Measurements from ENCODE around the gene NAT8L. TPM values are rescaled to one million over a fixed set of nuclear protein-coding genes. Genes with fewer than 3 reads are reported as not detected.

NAT8L gene
- total RNA-seq, 1 donor from 2014 or later, result 0.64 TPM

DNA sequence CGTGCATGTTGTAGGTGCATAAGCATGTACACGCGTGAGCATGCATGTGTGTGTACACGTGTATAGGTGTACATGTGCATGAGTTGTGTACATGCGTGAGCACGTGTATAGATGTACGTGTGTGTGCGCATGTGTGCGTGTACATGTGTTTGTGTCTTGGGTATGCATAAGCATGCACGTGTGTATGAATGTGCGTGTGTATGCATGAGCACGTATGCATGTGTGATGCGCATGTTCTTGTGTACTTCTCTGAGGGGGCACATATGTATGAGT, 9.0 kb downstream of the NAT8L start:
- no peak for DNase-seq (ENCODE audit: extremely low spot score, unreplicated experiment)
- no peak overlapping the region for H3K27ac Mint-ChIP-seq (ENCODE audit: unreplicated experiment)
- no peaks in the 10 kb centered on the region for H3K36me3 Mint-ChIP-seq (ENCODE audit: unreplicated experiment)
- no peaks in the 10 kb centered on the region for H3K27me3 Mint-ChIP-seq (ENCODE audit: unreplicated experiment)
- TF ChIP-seq, protein P1, sequence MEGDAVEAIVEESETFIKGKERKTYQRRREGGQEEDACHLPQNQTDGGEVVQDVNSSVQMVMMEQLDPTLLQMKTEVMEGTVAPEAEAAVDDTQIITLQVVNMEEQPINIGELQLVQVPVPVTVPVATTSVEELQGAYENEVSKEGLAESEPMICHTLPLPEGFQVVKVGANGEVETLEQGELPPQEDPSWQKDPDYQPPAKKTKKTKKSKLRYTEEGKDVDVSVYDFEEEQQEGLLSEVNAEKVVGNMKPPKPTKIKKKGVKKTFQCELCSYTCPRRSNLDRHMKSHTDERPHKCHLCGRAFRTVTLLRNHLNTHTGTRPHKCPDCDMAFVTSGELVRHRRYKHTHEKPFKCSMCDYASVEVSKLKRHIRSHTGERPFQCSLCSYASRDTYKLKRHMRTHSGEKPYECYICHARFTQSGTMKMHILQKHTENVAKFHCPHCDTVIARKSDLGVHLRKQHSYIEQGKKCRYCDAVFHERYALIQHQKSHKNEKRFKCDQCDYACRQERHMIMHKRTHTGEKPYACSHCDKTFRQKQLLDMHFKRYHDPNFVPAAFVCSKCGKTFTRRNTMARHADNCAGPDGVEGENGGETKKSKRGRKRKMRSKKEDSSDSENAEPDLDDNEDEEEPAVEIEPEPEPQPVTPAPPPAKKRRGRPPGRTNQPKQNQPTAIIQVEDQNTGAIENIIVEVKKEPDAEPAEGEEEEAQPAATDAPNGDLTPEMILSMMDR (IDR thresholded peaks at IDR 0.05), result no peak
- H3K9me3 Mint-ChIP-seq (ENCODE audit: unreplicated experiment), result no peaks in the 10 kb centered on the region
- H3K4me3 Mint-ChIP-seq (ENCODE audit: unreplicated experiment), result no peak overlapping the region
- peaks cover 8% of the 10 kb centered on the region for H3K4me1 Mint-ChIP-seq (ENCODE audit: unreplicated experiment)

DNA sequence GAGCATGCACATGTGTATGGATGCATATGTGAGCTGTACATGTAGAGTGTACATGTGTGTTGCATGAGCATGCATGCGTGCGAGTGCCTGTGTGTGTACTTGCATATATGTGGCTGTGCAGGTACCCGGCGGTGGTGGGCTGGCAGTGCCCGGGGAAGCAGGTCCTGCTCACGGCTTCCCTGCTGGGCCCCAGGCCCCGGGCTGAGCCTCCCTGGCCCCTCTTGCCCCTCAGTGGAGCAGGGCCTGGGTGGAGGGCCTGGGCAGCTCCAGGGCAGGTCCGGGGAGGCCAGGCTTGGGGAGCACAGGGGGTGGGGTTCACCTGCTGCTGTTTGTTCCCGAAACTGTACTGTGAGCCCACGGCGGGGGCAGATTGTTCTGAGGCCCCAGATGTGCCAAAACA, 9.4 kb downstream of the NAT8L start:
- Mint-ChIP-seq H3K27ac (ENCODE audit: unreplicated experiment) (no peak overlapping the region), H3K36me3 (ENCODE audit: unreplicated experiment) (no peaks in the 10 kb centered on the region), H3K4me3 (ENCODE audit: unreplicated experiment) (no peak overlapping the region), H3K9me3 (ENCODE audit: unreplicated experiment) (no peaks in the 10 kb centered on the region), H3K4me1 (ENCODE audit: unreplicated experiment) (peaks cover 8% of the 10 kb centered on the region), H3K27me3 (ENCODE audit: unreplicated experiment) (no peaks in the 10 kb centered on the region)
- TF ChIP-seq, protein P1 (IDR thresholded peaks at IDR 0.05), result no peak
- no peak for DNase-seq (ENCODE audit: extremely low spot score, unreplicated experiment)

DNA sequence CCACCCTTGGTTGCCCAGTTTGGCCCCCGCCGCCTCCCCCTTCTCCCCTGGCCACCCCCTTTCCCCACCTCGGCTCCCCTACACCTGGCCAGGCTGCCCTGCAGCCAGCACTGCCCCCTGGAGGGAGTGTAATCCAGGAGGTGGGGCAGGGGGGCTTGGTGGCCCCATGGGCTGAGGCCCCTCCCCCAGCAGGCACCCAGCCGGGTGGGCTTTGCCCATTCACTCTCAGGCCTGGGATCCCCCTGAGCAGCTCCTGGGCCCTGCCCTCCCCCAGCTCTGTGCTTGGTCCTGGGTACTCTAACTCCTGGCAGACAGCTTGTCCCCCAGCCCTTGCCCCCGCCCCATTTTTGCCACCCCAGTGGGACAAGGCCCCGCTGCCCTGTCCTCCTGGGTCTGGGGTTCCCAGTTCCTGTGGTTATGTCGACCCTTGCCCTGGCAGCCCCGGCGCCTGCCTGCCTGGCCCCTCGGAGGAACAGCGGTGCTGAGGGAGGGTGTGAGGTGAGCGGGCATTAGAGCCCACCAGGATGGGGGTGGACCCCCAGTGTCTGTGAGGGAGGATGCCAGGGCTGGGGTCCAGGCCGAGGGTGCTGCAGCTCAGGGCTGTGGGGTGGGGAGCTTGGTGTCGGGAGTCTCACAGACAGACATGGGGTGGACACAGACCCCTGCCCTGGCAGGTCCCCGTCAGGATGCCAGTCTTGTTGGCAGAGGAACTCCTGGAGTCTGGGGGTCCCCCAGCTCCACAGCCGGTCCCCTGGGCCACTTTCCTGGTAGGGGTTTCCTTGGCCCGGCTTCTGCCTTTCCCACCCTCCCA, 10.2 kb downstream of the NAT8L start:
- no peaks in the 10 kb centered on the region for H3K27me3 Mint-ChIP-seq (ENCODE audit: unreplicated experiment)
- no peak for DNase-seq (ENCODE audit: extremely low spot score, unreplicated experiment)
- H3K36me3 Mint-ChIP-seq (ENCODE audit: unreplicated experiment), result no peaks in the 10 kb centered on the region
- no peak overlapping the region for H3K4me3 Mint-ChIP-seq (ENCODE audit: unreplicated experiment)
- H3K4me1 Mint-ChIP-seq (ENCODE audit: unreplicated experiment), result peaks cover 8% of the 10 kb centered on the region
- TF ChIP-seq, protein P1 (IDR thresholded peaks at IDR 0.05), result no peak
- H3K9me3 Mint-ChIP-seq (ENCODE audit: unreplicated experiment), result no peaks in the 10 kb centered on the region
- no peak overlapping the region for H3K27ac Mint-ChIP-seq (ENCODE audit: unreplicated experiment)

DNA sequence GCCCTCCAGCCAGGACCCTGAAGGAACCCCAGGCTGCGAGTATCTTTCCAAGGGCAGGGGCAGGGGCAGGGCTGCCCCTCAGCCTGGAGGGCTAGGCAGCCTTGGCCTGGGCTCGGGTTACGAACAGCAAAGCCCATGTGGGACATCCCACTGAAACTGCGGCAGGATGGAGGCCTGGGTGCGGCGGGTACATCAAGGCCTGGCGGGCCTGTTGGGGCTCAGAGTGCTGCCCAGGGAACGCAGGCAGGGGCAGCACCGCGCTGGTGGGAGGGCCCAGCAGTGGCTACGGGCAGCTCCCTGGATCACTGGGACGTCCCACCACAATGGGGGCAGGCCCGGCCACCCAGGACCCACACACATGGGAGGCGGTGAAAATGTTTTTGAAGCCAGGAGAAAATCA, 10.9 kb downstream of the NAT8L start:
- no peak for DNase-seq (ENCODE audit: extremely low spot score, unreplicated experiment)
- H3K4me3 Mint-ChIP-seq (ENCODE audit: unreplicated experiment), result no peak overlapping the region

More for the DNA sequence above, 10.9 kb downstream of the NAT8L start:
- H3K4me1 Mint-ChIP-seq (ENCODE audit: unreplicated experiment), result peaks cover 8% of the 10 kb centered on the region
- TF ChIP-seq, protein P1 (IDR thresholded peaks at IDR 0.05), result no peak
- H3K27me3 Mint-ChIP-seq (ENCODE audit: unreplicated experiment), result no peaks in the 10 kb centered on the region
- no peaks in the 10 kb centered on the region for H3K9me3 Mint-ChIP-seq (ENCODE audit: unreplicated experiment)
- no peaks in the 10 kb centered on the region for H3K36me3 Mint-ChIP-seq (ENCODE audit: unreplicated experiment)
- H3K27ac Mint-ChIP-seq (ENCODE audit: unreplicated experiment), result no peak overlapping the region

Data from osteocyte (in vitro differentiated cells).